Endodermal cell (in vitro differentiated cells): ENCODE results near the gene PBX2. TPM values are rescaled to one million over a fixed set of nuclear protein-coding genes. Genes with fewer than 3 reads are reported as not detected.

Experiments
- DNase-seq: peaks from one replicate; pipeline ENCODE4 v3.0.0-alpha.2; 2017
- H3K27ac ChIP-seq: 2 replicates; pipeline ENCODE4 v1.5.1; 2013; ENCODE audit warnings: mild to moderate bottlenecking, low read depth, low read length, moderate library complexity
- H3K27me3 ChIP-seq: 2 replicates; pipeline ENCODE4 v1.6.1; 2013; ENCODE audit warnings: mild to moderate bottlenecking, low read length, moderate library complexity; ENCODE audit not compliant: insufficient read depth, control insufficient read depth, poor library complexity, severe bottlenecking
- H3K36me3 ChIP-seq: 2 replicates; pipeline ENCODE4 v1.7.0; 2013; ENCODE audit warnings: mild to moderate bottlenecking, low read length, moderate library complexity; ENCODE audit not compliant: control insufficient read depth, insufficient read depth
- H3K4me1 ChIP-seq: one replicate; pipeline ENCODE4 v1.7.0; 2013; ENCODE audit warnings: low read length; ENCODE audit not compliant: control insufficient read depth, insufficient read depth
- H3K4me3 ChIP-seq: 2 replicates; pipeline ENCODE4 v1.5.1; 2013; ENCODE audit warnings: mild to moderate bottlenecking, low read length, moderate library complexity
- H3K9ac ChIP-seq: 2 replicates; pipeline ENCODE4 v1.6.1; 2013; ENCODE audit warnings: mild to moderate bottlenecking, low read length, moderate library complexity; ENCODE audit not compliant: poor library complexity, severe bottlenecking; ENCODE audit errors: extremely low read depth
- H3K9me3 ChIP-seq: 2 replicates; pipeline ENCODE4 v1.6.1; 2013; ENCODE audit warnings: mild to moderate bottlenecking, low read length, moderate library complexity; ENCODE audit not compliant: control insufficient read depth
- H3K27ac Mint-ChIP-seq: 2 replicates; pipeline ENCODE4 v1.8.0; 2020; ENCODE audit warnings: mixed read lengths
- H3K27me3 Mint-ChIP-seq: 2 replicates; pipeline ENCODE4 v1.8.0; 2021; ENCODE audit warnings: mild to moderate bottlenecking, mixed read lengths; ENCODE audit not compliant: insufficient read depth
- H3K36me3 Mint-ChIP-seq: 2 replicates; pipeline ENCODE4 v1.8.0; 2020; ENCODE audit warnings: low read depth, mixed read lengths
- H3K4me1 Mint-ChIP-seq: 2 replicates; pipeline ENCODE4 v1.8.0; 2020; ENCODE audit warnings: mixed read lengths
- H3K4me3 Mint-ChIP-seq: 2 replicates; pipeline ENCODE4 v1.8.0; 2020; ENCODE audit warnings: mild to moderate bottlenecking, moderate library complexity, mixed read lengths
- H3K9me3 Mint-ChIP-seq: 2 replicates; pipeline ENCODE4 v1.8.0; 2020; ENCODE audit warnings: mild to moderate bottlenecking, mixed read lengths
- WGBS, 2 experiments: methylation state at CpG; one replicate each; pipeline versions ENCODE4 v1.1.5 to v1.1.7; 2013; ENCODE audit warnings: missing lambda C conversion rate in 2 of 2, mixed read lengths in 1 of 2; ENCODE audit not compliant: insufficient coverage in 1 of 2, insufficient read length in 1 of 2; 5-methylcytosine and 5-hydroxymethylcytosine counted together
- total RNA-seq, 2 donors: library from RNA; stranded (reverse); fragmentation: NEBNext Ultra II Directional in 1 of 2; extraction: Animal tissue kit (Norgen Biotek cat#: 25700) in 1 of 2; gene quantifications; 2 replicates in 1 of 2; 3 replicates in 1 of 2; pipeline ENCODE4 v1.2.1, GENCODE V29; 2021
- TF ChIP-seq, protein P1 (sequence below): fragments of 200-600 bp; sonication (generic); conservative IDR thresholded peaks from 2 replicates; pipeline ENCODE4 v1.5.0; 2021; ENCODE audit warnings: antibody characterized with exemption, mild to moderate bottlenecking

Gene PBX2
- total RNA-seq, 2 donors from 2014 or later, result 246 to 263 TPM

GRCh38 chr6:32158052-32158451 is 31.9 kb downstream of the PBX2 start:
- DNase-seq, result no peak
- peaks cover 59% of the 10 kb centered on the region for H3K36me3 Mint-ChIP-seq
- TF ChIP-seq, protein P1, sequence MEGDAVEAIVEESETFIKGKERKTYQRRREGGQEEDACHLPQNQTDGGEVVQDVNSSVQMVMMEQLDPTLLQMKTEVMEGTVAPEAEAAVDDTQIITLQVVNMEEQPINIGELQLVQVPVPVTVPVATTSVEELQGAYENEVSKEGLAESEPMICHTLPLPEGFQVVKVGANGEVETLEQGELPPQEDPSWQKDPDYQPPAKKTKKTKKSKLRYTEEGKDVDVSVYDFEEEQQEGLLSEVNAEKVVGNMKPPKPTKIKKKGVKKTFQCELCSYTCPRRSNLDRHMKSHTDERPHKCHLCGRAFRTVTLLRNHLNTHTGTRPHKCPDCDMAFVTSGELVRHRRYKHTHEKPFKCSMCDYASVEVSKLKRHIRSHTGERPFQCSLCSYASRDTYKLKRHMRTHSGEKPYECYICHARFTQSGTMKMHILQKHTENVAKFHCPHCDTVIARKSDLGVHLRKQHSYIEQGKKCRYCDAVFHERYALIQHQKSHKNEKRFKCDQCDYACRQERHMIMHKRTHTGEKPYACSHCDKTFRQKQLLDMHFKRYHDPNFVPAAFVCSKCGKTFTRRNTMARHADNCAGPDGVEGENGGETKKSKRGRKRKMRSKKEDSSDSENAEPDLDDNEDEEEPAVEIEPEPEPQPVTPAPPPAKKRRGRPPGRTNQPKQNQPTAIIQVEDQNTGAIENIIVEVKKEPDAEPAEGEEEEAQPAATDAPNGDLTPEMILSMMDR, result no peak
- Histone ChIP-seq H3K9me3 (peaks cover 16% of the 10 kb centered on the region), H3K9ac (no peak overlapping the region), H3K4me3 (peak overlapping the region; percentile 5), H3K27me3 (no peaks in the 10 kb centered on the region), H3K4me1 (peaks cover under 1% of the 10 kb centered on the region), H3K27ac (no peak overlapping the region), H3K36me3 (peaks cover 47% of the 10 kb centered on the region)
- no peak overlapping the region for H3K4me3 Mint-ChIP-seq
- no peak overlapping the region for H3K27ac Mint-ChIP-seq
- peaks cover 16% of the 10 kb centered on the region for H3K4me1 Mint-ChIP-seq
- no peaks in the 10 kb centered on the region for H3K27me3 Mint-ChIP-seq
- H3K9me3 Mint-ChIP-seq, result peaks cover 11% of the 10 kb centered on the region

- Mint-ChIP-seq H3K4me1 (peaks cover 28% of the 10 kb centered on the region), H3K36me3 (peaks cover 49% of the 10 kb centered on the region), H3K4me3 (no peak overlapping the region), H3K27ac (no peak overlapping the region), H3K27me3 (peaks cover 8% of the 10 kb centered on the region), H3K9me3 (peaks cover 11% of the 10 kb centered on the region)
- 92 to 96% methylated on average over 8 to 9 of the region's 9 CpGs for WGBS, 2 experiments
- DNase-seq, result no peak
- peaks cover 11% of the 10 kb centered on the region for H3K4me1 ChIP-seq
- no peak overlapping the region for H3K27ac ChIP-seq
- H3K36me3 ChIP-seq, result peaks cover 36% of the 10 kb centered on the region
- peaks cover 16% of the 10 kb centered on the region for H3K9me3 ChIP-seq
- H3K9ac ChIP-seq, result no peak overlapping the region
- TF ChIP-seq, protein P1, result no peak
- no peaks in the 10 kb centered on the region for H3K27me3 ChIP-seq
- H3K4me3 ChIP-seq, result no peak overlapping the region
Measured at GRCh38 chr6:32156891-32157290, 33.1 kb downstream of the PBX2 start.

DNA sequence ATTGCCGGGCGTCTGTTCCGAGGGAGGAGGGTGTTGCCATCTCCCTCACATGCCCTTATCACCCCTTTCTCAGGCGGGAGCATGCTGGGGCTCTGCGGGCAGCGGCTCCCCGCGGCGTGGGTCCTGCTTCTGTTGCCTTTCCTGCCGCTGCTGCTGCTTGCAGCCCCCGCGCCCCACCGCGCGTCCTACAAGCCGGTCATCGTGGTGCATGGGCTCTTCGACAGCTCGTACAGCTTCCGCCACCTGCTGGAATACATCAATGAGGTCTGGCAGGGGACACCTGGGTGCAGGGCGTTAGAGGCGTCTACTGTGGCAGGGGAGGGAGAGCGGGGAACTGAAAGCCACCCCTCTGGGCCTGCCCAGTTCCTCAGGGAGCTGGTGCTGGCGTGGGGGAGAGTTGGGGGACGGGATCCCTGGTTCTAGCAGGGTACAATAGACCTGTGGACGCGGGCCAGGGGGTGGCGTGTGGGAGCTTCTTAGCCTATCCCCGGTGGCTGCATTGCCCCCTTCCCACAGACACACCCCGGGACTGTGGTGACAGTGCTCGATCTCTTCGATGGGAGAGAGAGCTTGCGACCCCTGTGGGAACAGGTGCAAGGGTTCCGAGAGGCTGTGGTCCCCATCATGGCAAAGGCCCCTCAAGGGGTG is 35.4 kb downstream of the PBX2 start:
- peak overlapping the region; percentile 98 for H3K4me3 ChIP-seq
- DNase-seq, result peak; percentile 91
- H3K27ac Mint-ChIP-seq, result peak overlapping the region; percentile 98
- 16 to 29% methylated on average over 23 to 34 of the region's 34 CpGs for WGBS, 2 experiments
- peaks cover 11% of the 10 kb centered on the region for H3K9me3 Mint-ChIP-seq
- peaks cover 22% of the 10 kb centered on the region for H3K27me3 Mint-ChIP-seq
- H3K36me3 ChIP-seq, result peaks cover 36% of the 10 kb centered on the region
- peaks cover 40% of the 10 kb centered on the region for H3K4me1 Mint-ChIP-seq
- TF ChIP-seq, protein P1, result peak; percentile 77
- H3K36me3 Mint-ChIP-seq, result peaks cover 41% of the 10 kb centered on the region
- H3K27me3 ChIP-seq, result no peaks in the 10 kb centered on the region
- H3K9me3 ChIP-seq, result peaks cover 16% of the 10 kb centered on the region
- H3K4me1 ChIP-seq, result peaks cover 11% of the 10 kb centered on the region
- peak overlapping the region; percentile 75 for H3K27ac ChIP-seq
- peak overlapping the region; percentile 97 for H3K4me3 Mint-ChIP-seq
- peak overlapping the region; percentile 94 for H3K9ac ChIP-seq
